Parathyroid adenoma (tissue), 2 donors: ENCODE data around the gene ITPR3.

Experiments used
- H2AFZ ChIP-seq: fragments of 300-600 bp; sonication (generic); one replicate; pipeline ENCODE4 v1.7.0; 2017; ENCODE audit warnings: antibody characterized with exemption, mild to moderate bottlenecking
- H3K27ac ChIP-seq: fragments of 300-600 bp; sonication (generic); one replicate; pipeline ENCODE4 v1.7.0; 2017
- H3K27me3 ChIP-seq: fragments of 300-600 bp; sonication (generic); one replicate; pipeline ENCODE4 v1.7.0; 2017; ENCODE audit warnings: low read length; ENCODE audit not compliant: control insufficient read depth, insufficient read depth
- H3K36me3 ChIP-seq: fragments of 300-600 bp; sonication (generic); one replicate; pipeline ENCODE4 v1.7.0; 2017; ENCODE audit warnings: low read length; ENCODE audit not compliant: control insufficient read depth, insufficient read depth
- H3K4me1 ChIP-seq: fragments of 300-600 bp; sonication (generic); one replicate; pipeline ENCODE4 v1.7.0; 2017; ENCODE audit warnings: control low read depth
- H3K4me2 ChIP-seq: fragments of 300-600 bp; sonication (generic); one replicate; pipeline ENCODE4 v1.7.0; 2017; ENCODE audit warnings: low read length
- H3K4me3 ChIP-seq: fragments of 300-600 bp; sonication (generic); one replicate; pipeline ENCODE4 v1.7.0; 2017; ENCODE audit warnings: low read depth, low read length
- H3K79me2 ChIP-seq: fragments of 300-600 bp; sonication (generic); one replicate; pipeline ENCODE4 v1.7.0; 2017; ENCODE audit warnings: control low read depth
- H3K9ac ChIP-seq: fragments of 300-600 bp; sonication (generic); one replicate; pipeline ENCODE4 v1.7.0; 2017; ENCODE audit warnings: mild to moderate bottlenecking
- H3K9me3 ChIP-seq: fragments of 300-600 bp; sonication (generic); one replicate; pipeline ENCODE4 v1.7.0; 2017; ENCODE audit warnings: low read length; ENCODE audit not compliant: control insufficient read depth
- CTCF ChIP-seq: fragments of 300-600 bp; sonication (generic); IDR thresholded peaks from one replicate; pipeline ENCODE4 v1.7.0; 2017; ENCODE audit warnings: antibody characterized with exemption, mild to moderate bottlenecking
- donor health status: primary hyperparathyroidism.

The ITPR3 gene

GRCh38 chr6:33742092-33742491, 121.0 kb downstream of the ITPR3 start:
- Histone ChIP-seq H3K4me3 (no peak overlapping the region), H3K4me2 (no peak overlapping the region), H3K79me2 (no peaks in the 10 kb centered on the region), H3K36me3 (no peaks in the 10 kb centered on the region), H3K4me1 (peaks cover 3% of the 10 kb centered on the region), H2AFZ (no peak overlapping the region), H3K9me3 (no peaks in the 10 kb centered on the region), H3K9ac (no peak overlapping the region), H3K27me3 (no peaks in the 10 kb centered on the region), H3K27ac (no peak overlapping the region)
- no peak for TF ChIP-seq CTCF

- Histone ChIP-seq H3K4me1 (peaks cover 3% of the 10 kb centered on the region), H3K79me2 (no peaks in the 10 kb centered on the region), H3K9me3 (no peaks in the 10 kb centered on the region), H3K9ac (no peak overlapping the region), H3K4me3 (no peak overlapping the region), H3K27ac (no peak overlapping the region), H2AFZ (no peak overlapping the region), H3K36me3 (no peaks in the 10 kb centered on the region), H3K27me3 (no peaks in the 10 kb centered on the region), H3K4me2 (no peak overlapping the region)
- no peak for TF ChIP-seq CTCF
These were observed 121.7 kb downstream of the ITPR3 start for GRCh38 chr6:33742837-33743236.

- H3K79me2 ChIP-seq: no peaks in the 10 kb centered on the region
- H3K9me3 ChIP-seq: no peaks in the 10 kb centered on the region
- peaks cover 3% of the 10 kb centered on the region for H3K4me1 ChIP-seq
- no peaks in the 10 kb centered on the region for H3K36me3 ChIP-seq
- no peak overlapping the region for H3K4me2 ChIP-seq
- no peaks in the 10 kb centered on the region for H3K27me3 ChIP-seq
- H2AFZ ChIP-seq: no peak overlapping the region
- H3K4me3 ChIP-seq: no peak overlapping the region
- H3K27ac ChIP-seq: no peak overlapping the region
- peak; percentile 87 for TF ChIP-seq CTCF
- no peak overlapping the region for H3K9ac ChIP-seq
These were observed 123.1 kb downstream of the ITPR3 start for GRCh38 chr6:33744001-33744848.

- no peaks in the 10 kb centered on the region for H3K27me3 ChIP-seq
- peaks cover 3% of the 10 kb centered on the region for H3K4me1 ChIP-seq
- H3K9me3 ChIP-seq: no peaks in the 10 kb centered on the region
- no peak for TF ChIP-seq CTCF
- H3K4me3 ChIP-seq: no peak overlapping the region
- no peaks in the 10 kb centered on the region for H3K36me3 ChIP-seq
- no peak overlapping the region for H3K9ac ChIP-seq
- H2AFZ ChIP-seq: no peak overlapping the region
- no peak overlapping the region for H3K27ac ChIP-seq
- H3K79me2 ChIP-seq: no peaks in the 10 kb centered on the region
- H3K4me2 ChIP-seq: no peak overlapping the region
These were observed 123.9 kb downstream of the ITPR3 start for GRCh38 chr6:33744895-33745546.
